Trophoblast cell (in vitro differentiated cells and primary cell): ENCODE data around the gene JAGN1.
A peak's percentile ranks its signal among the peaks of the same experiment; 100 is the strongest.
"Not testable (repeated sequence)": the region's sequence is repeated elsewhere in the genome, so short reads cannot be mapped to it uniquely, and the experiment has no call there.

Experiments
- DNase-seq, 2 donors: peaks; one replicate each; pipeline ENCODE4 v3.0.0-alpha.2; 2016
- H2AFZ ChIP-seq: 2 replicates; pipeline ENCODE4 v1.6.1; 2013; ENCODE audit warnings: low read length, moderate library complexity, mild to moderate bottlenecking; ENCODE audit not compliant: insufficient read depth, poor library complexity
- H2AK5ac ChIP-seq: 2 replicates; pipeline ENCODE4 v1.6.1; 2013; ENCODE audit warnings: mild to moderate bottlenecking, low read length
- H2BK120ac ChIP-seq: 2 replicates; pipeline ENCODE4 v1.6.1; 2013; ENCODE audit warnings: low read length, mild to moderate bottlenecking, moderate library complexity; ENCODE audit not compliant: insufficient read depth, poor library complexity
- H2BK12ac ChIP-seq: 2 replicates; pipeline ENCODE4 v1.6.1; 2013; ENCODE audit warnings: mild to moderate bottlenecking, low read length, moderate library complexity
- H2BK5ac ChIP-seq: 2 replicates; pipeline ENCODE4 v1.6.1; 2013; ENCODE audit warnings: low read length, low read depth, moderate library complexity, mild to moderate bottlenecking; ENCODE audit not compliant: poor library complexity
- H3K14ac ChIP-seq: 2 replicates; pipeline ENCODE4 v1.6.1; 2013; ENCODE audit warnings: mild to moderate bottlenecking, low read length
- H3K18ac ChIP-seq: 2 replicates; pipeline ENCODE4 v1.6.1; 2013; ENCODE audit warnings: mild to moderate bottlenecking, low read length
- H3K23ac ChIP-seq: 2 replicates; pipeline ENCODE4 v1.6.1; 2013; ENCODE audit warnings: low read length
- H3K27ac ChIP-seq: 2 replicates; pipeline ENCODE4 v1.5.1; 2013; ENCODE audit warnings: low read depth, mild to moderate bottlenecking, inconsistent platforms, low read length, moderate library complexity
- H3K27me3 ChIP-seq: 2 replicates; pipeline ENCODE4 v1.6.1; 2013; ENCODE audit warnings: inconsistent platforms, mild to moderate bottlenecking, low read length, moderate library complexity; ENCODE audit not compliant: insufficient read depth
- H3K36me3 ChIP-seq, 2 experiments: 1 replicate in 1 of 2; 2 replicates in 1 of 2; pipeline ENCODE4 v1.6.1; 2013; ENCODE audit warnings: low read length in 2 of 2, mild to moderate bottlenecking in 2 of 2, moderate library complexity in 1 of 2; ENCODE audit not compliant: insufficient read depth in 2 of 2, control insufficient read depth in 1 of 2
- H3K4ac ChIP-seq: 2 replicates; pipeline ENCODE4 v1.6.1; 2013; ENCODE audit warnings: low read depth, mild to moderate bottlenecking, low read length, moderate library complexity
- H3K4me1 ChIP-seq, 2 experiments: 1 replicate in 1 of 2; 2 replicates in 1 of 2; pipeline ENCODE4 v1.6.1; 2013; ENCODE audit warnings: low read length in 2 of 2, mild to moderate bottlenecking in 2 of 2, moderate library complexity in 1 of 2; ENCODE audit not compliant: insufficient read depth in 2 of 2, control insufficient read depth in 1 of 2
- H3K4me2 ChIP-seq: 2 replicates; pipeline ENCODE4 v1.6.1; 2013; ENCODE audit warnings: inconsistent platforms, mild to moderate bottlenecking, low read length, moderate library complexity
- H3K4me3 ChIP-seq: 2 replicates; pipeline ENCODE4 v1.5.1; 2013; ENCODE audit warnings: mild to moderate bottlenecking, low read depth, low read length, inconsistent platforms
- H3K79me1 ChIP-seq: one replicate; pipeline ENCODE4 v1.6.1; 2013; ENCODE audit warnings: low read length
- H3K79me2 ChIP-seq: 2 replicates; pipeline ENCODE4 v1.6.1; 2013; ENCODE audit warnings: low read length, mild to moderate bottlenecking; ENCODE audit not compliant: control insufficient read depth, insufficient read depth, poor library complexity
- H3K9ac ChIP-seq: 2 replicates; pipeline ENCODE4 v1.6.1; 2013; ENCODE audit warnings: mild to moderate bottlenecking, low read length
- H3K9me3 ChIP-seq: 2 replicates; pipeline ENCODE4 v1.6.1; 2013; ENCODE audit warnings: low read depth, mild to moderate bottlenecking, control low read depth, inconsistent platforms, low read length; ENCODE audit not compliant: insufficient read depth
- H4K12ac ChIP-seq: 2 replicates; pipeline ENCODE4 v1.6.1; 2013; ENCODE audit warnings: low read depth, mild to moderate bottlenecking, low read length, moderate library complexity
- H4K8ac ChIP-seq: 2 replicates; pipeline ENCODE4 v1.6.1; 2013; ENCODE audit warnings: low read depth, mild to moderate bottlenecking, low read length, moderate library complexity
- H4K91ac ChIP-seq: one replicate; pipeline ENCODE4 v1.6.1; 2013; ENCODE audit warnings: low read depth, mild to moderate bottlenecking, low read length, moderate library complexity
- WGBS: extraction: QIAGEN DNeasy Blood & Tissue Kit; methylation state at CpG from one replicate; pipeline ENCODE4 v1.1.7; 2013; ENCODE audit warnings: missing lambda C conversion rate; ENCODE audit not compliant: insufficient read length, insufficient coverage; ENCODE audit errors: extremely low coverage; 5-methylcytosine and 5-hydroxymethylcytosine counted together

Gene JAGN1

DNA sequence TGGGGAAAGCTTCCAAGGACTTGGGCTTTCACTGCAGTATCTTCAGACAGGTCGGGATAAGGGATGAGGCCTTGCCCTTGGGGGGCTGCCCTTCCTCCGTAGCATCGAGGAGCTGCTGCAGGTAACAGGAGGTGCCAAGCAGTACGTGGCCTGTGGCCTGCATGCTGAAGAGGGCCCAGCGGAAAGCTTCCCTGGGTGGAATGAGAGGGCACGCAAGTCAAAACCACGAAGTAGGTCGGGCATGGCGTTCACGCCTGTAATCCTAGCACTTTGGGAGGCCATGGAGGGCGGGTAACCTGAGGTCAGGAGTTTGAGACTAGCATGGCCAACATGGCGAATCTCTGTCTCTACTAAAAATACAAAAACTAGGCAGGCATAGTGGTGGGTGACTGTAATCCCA lies 23.3 kb upstream of the JAGN1 start:
- H4K8ac ChIP-seq = no peak overlapping the region
- H3K23ac ChIP-seq = no peak overlapping the region
- no peak overlapping the region for H3K9ac ChIP-seq
- H3K27me3 ChIP-seq = no peaks in the 10 kb centered on the region
- H3K9me3 ChIP-seq = peaks cover 1% of the 10 kb centered on the region
- no peak overlapping the region for H2BK12ac ChIP-seq
- no peak overlapping the region for H4K91ac ChIP-seq
- no peak overlapping the region for H3K27ac ChIP-seq
- no peak overlapping the region for H2BK5ac ChIP-seq
- no peak overlapping the region for H3K14ac ChIP-seq
- DNase-seq = no peak
- H2BK120ac ChIP-seq = no peak overlapping the region
- no peak overlapping the region for H3K4ac ChIP-seq
- no peak overlapping the region for H4K12ac ChIP-seq
- H2AFZ ChIP-seq = no peak overlapping the region
- H3K79me1 ChIP-seq = peaks cover 10% of the 10 kb centered on the region
- WGBS = no CpG with 5 or more reads among the region's 12 CpGs
- no peak overlapping the region for H3K18ac ChIP-seq
- H3K36me3 ChIP-seq = no peaks in the 10 kb centered on the region
- H3K4me2 ChIP-seq = no peak overlapping the region
- H2AK5ac ChIP-seq = no peak overlapping the region
- H3K4me1 ChIP-seq = peaks cover 7 to 11% of the 10 kb centered on the region in 2 experiments
- H3K4me3 ChIP-seq = no peak overlapping the region
- H3K79me2 ChIP-seq = peaks cover 2% of the 10 kb centered on the region

GRCh38 chr3:9869955-9870354 lies 20.5 kb upstream of the JAGN1 start:
- no peak overlapping the region for H3K14ac ChIP-seq
- no CpG with 5 or more reads among the region's 5 CpGs for WGBS
- H3K27me3 ChIP-seq = no peaks in the 10 kb centered on the region
- H3K36me3 ChIP-seq = no peaks in the 10 kb centered on the region
- no peak overlapping the region for H3K9ac ChIP-seq
- H4K91ac ChIP-seq = no peak overlapping the region
- no peak overlapping the region for H3K23ac ChIP-seq
- no peak overlapping the region for H2AFZ ChIP-seq
- peaks cover 1% of the 10 kb centered on the region for H3K79me1 ChIP-seq
- H2BK120ac ChIP-seq = no peak overlapping the region
- no peaks in the 10 kb centered on the region for H3K4me1 ChIP-seq
- no peak overlapping the region for H3K4me2 ChIP-seq
- no peak overlapping the region for H2BK5ac ChIP-seq
- no peak overlapping the region for H4K8ac ChIP-seq
- H3K79me2 ChIP-seq = no peaks in the 10 kb centered on the region
- no peak overlapping the region for H3K27ac ChIP-seq
- DNase-seq = no peak
- H3K18ac ChIP-seq = no peak overlapping the region
- peaks cover 1% of the 10 kb centered on the region for H3K9me3 ChIP-seq
- H2BK12ac ChIP-seq = peak overlapping the region; percentile 17
- no peak overlapping the region for H2AK5ac ChIP-seq
- H3K4me3 ChIP-seq = no peak overlapping the region
- no peak overlapping the region for H4K12ac ChIP-seq
- no peak overlapping the region for H3K4ac ChIP-seq

GRCh38 chr3:9870978-9871377 lies 19.4 kb upstream of the JAGN1 start:
- Histone ChIP-seq H3K4me2 (no peak overlapping the region), H3K27me3 (no peaks in the 10 kb centered on the region), H2AFZ (no peak overlapping the region), H3K79me2 (no peaks in the 10 kb centered on the region), H3K18ac (no peak overlapping the region), H3K9ac (no peak overlapping the region), H3K14ac (no peak overlapping the region), H4K12ac (no peak overlapping the region), H4K91ac (no peak overlapping the region), H3K9me3 (peaks cover 1% of the 10 kb centered on the region), H3K23ac (no peak overlapping the region), H3K4me3 (no peak overlapping the region), H3K27ac (no peak overlapping the region), H2BK12ac (no peak overlapping the region), H3K4me1 (no peaks in the 10 kb centered on the region), H2BK120ac (no peak overlapping the region), H2AK5ac (no peak overlapping the region), H4K8ac (no peak overlapping the region), H3K79me1 (peaks cover 1% of the 10 kb centered on the region), H3K36me3 (no peaks in the 10 kb centered on the region), H3K4ac (no peak overlapping the region), H2BK5ac (no peak overlapping the region)
- WGBS = no CpG with 5 or more reads among the region's 1 CpG
- peak in 1 of 2 donors; percentile 60 for DNase-seq

- not testable (repeated sequence) for H3K18ac ChIP-seq, H3K4me2 ChIP-seq, H3K9ac ChIP-seq, H2BK12ac ChIP-seq, H3K14ac ChIP-seq, H3K9me3 ChIP-seq, H4K8ac ChIP-seq, H3K23ac ChIP-seq, H3K79me2 ChIP-seq, H3K79me1 ChIP-seq, H3K27ac ChIP-seq, H4K12ac ChIP-seq, H3K4me1 ChIP-seq, H2BK5ac ChIP-seq, H2BK120ac ChIP-seq, H2AFZ ChIP-seq, DNase-seq, H3K4ac ChIP-seq, H4K91ac ChIP-seq, H3K27me3 ChIP-seq, H3K36me3 ChIP-seq, H3K4me3 ChIP-seq, H2AK5ac ChIP-seq
- WGBS = no CpG with 5 or more reads among the region's 5 CpGs
Observed at GRCh38 chr3:9872067-9872466, 18.3 kb upstream of the JAGN1 start.
